ENCODE measurements around the gene EPHB6.

EPHB6 gene

DNA sequence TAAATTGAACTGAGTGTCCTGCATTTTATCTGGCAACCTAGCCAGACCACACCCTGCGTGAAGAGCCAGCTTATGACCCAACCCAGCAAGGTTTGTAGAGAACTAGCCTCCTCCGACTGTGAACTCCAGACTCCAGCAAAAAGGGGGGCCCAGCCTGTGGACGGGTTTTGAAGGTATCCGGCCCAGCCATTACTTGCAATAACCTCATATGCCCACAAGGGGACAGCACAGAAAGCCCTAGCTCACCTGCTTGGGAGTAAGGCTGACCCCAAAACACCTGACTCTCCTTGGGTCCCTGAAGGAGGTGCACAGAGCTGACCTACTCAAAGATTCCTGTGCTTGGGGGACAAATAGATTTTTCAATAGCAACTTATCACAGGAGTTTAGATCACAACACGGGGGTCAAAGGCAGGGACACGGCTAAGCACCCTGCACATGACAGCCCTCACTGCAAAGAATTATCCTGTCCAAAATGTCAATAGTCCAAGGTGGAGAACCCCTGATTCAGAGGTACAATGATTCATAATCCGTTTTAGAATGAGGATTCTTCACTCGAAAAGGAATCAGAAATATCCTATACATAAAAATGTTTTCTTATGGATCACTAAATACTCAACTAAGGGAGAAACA is 26.1 kb downstream of the EPHB6 start:
- DNase-seq (ENCODE audit: low read depth), result no peak

DNA sequence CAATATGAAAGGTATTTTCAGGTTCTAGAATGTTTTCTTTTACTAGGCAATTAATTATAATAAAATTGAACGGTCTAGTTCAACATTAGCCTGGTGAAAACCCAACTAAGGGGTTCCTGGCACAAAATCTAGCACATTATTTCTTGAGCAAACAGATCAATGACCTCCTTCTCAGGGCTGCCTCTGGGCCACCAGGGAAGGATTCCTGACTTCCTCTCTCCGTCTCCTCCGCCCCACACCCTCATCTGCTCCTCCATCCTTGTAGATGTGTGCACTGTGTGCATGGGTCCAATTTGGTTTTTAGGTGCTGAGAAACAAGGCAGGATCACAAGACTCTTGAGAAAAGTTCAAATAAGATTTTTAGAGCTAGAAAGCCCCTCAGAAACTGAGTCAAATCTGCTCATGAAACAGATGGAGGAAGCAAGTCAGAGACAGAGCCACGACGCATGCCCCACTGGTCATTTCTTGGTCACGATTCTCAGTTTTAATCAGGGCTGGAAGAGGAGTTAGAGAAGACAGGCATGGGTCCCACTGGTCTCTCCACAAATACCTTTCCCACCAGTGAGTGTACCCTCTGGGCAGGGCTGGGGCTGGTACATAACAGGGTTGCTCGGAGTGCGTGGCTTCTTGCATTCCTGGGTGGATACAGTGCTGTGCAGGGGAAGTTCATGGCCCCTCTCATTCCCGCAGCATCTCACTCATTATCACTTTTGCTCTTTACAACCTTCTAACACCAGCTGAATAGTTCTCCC is 26.9 kb downstream of the EPHB6 start:
- DNase-seq (ENCODE audit: low read depth), result no peak

DNA sequence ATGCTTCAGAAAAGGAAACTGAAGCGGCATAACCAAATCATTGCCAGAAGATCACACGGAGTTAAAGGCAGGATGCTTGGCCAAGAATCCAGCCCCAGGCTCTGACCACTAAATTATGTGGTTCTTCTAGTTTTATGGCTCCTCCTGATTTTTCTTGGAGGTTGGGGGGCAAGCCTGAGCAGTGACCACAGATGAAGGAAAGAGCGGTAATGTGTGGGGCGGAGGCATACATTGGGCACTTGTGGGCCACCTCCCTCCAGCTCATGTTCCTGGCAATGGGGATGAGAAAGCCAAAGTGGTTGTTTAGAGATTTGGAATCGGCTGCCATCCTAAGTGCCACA is 27.4 kb downstream of the EPHB6 start:
- DNase-seq (ENCODE audit: low read depth), result no peak

DNA sequence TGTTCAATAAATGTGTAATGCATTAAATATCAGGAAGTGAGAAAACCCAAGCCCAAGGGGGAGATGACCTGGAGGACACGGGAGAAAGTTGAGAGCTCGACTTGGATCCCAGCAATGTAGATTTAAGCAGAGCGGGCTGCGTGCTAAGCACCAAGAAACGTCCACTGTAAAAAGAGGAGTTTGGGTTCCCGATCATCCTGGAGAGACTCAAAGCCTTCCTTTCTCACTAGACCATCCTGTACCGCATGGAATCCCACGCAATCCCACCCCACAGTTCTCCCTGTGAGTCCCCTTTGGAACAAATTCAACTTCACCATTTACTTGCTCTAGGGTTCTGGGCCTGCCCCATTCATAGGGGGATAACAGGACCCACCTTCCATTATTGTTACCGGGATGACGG is 28.3 kb downstream of the EPHB6 start:
- DNase-seq (ENCODE audit: low read depth), result no peak

DNA sequence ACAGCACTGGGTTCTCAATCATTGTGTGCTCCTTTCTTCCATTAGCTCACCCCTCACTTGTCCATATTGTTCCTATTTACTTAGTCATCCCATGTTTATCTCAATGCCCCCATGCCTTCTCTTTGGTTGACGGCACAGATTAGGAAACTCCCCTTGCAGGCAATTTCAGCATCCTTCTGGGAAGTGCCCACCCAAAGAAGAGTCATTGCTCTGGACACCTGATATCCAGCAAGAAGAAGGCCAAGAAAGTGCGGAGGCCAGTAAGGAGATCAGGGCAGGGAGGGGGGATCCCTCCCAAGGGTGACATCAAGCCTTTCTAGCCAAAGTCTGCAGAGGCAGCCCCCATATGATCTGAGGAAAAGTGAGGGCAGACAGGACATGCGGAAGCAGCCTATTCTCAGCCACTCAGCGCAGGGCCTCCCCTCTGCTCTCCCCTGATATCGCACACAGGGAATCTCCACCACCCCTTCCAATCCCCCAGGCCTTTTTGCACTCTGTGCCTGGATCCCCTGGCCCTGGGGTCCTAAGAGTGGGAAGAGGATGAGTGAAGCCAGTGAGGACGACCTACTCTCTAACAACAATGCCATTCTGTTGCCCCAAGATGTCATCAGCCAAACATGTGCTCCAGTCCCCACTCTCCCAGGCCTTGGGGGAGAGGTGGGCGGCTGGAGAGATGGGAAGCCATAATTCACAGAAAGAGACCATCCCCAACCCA is 28.9 kb downstream of the EPHB6 start:
- no peak for DNase-seq (ENCODE audit: low read depth)

DNA sequence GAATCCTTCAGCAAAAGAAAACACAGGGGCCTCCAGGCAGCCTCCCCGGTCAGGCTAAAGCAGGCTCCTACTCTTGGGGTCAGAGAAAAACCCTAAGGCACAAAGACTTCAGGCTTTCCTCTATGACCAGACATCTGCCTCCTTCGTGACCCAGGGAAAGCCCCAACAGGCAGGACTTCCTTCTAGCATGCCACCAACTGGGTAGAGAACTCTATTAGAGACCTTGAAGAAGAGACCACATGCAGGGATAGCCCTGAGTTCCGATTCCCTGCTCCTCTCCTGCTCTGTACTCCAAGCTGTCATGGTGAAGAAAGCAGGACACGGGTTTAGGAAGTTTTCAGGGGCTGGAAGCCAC is 29.4 kb downstream of the EPHB6 start:
- DNase-seq (ENCODE audit: low read depth), result no peak

DNA sequence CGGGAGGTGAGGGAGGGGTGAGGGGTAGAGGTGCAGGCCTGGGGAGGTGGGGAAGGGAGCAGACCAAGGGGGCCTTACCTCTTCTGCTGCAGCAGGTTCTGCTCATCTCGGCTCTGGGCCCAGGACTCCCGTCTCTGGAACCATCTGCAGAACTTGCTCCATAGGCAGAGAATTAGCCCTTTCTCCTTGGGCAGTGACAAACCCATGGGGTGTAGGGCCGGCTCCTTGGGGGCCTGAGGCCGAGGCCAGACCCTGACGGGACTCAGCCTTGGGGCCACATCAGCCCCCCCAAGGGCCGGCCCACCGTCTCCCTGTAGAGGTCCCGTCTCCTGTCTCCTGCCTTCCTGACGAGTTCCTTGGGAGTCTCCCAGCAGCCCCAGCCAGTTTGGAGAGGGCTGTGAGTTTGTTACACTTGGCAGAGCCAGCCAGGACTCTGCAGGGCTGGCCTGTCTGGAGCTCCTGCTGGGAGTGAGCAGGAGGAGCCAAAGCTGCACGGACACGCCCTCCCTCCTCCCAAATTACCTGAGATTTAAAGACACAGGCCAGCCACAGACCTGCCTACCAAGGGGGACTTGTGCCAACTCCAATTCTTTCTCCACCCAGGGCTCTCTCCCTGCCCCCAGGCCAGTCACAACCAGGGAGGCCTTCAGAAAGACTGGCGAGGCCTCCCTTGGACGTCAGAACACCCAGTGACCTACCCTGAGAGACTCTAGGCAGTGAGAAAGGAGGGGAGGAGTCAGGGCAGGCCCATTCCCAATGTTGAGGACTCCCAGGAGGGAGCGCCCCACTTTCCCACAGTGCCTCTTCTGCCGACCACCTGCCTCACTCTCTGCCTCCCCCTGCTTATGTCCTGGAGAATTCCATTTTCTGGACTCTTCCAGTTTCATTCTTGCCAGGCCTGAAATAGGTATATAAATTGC is 30.7 kb downstream of the EPHB6 start, which contains the start of gene TRPV6:
TRPV6 (minus strand) TSS at position 435 of the 920 bp plus-strand sequence.
- DNase-seq (ENCODE audit: low read depth), result no peak

DNA sequence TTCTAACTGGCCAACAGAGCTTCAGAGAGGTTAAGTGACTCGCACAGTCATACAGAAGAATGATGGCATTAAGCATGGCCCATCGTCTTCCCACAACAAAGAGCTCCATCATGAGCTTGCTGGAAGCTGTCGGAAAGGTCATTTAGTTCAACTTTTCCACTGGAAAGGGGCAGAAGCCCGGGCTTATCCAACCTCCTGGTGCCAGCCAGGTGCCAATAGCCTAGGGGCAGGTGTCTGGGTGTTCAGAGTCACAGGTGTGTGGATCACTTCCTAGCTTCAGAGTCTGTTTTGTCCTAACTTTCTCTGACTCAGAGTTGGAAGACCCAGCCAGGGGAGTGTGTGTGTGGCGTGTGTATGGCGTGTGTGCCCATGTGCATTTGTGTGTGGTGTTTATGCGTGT is 32.0 kb downstream of the EPHB6 start:
- no peak for DNase-seq (ENCODE audit: low read depth)

DNA sequence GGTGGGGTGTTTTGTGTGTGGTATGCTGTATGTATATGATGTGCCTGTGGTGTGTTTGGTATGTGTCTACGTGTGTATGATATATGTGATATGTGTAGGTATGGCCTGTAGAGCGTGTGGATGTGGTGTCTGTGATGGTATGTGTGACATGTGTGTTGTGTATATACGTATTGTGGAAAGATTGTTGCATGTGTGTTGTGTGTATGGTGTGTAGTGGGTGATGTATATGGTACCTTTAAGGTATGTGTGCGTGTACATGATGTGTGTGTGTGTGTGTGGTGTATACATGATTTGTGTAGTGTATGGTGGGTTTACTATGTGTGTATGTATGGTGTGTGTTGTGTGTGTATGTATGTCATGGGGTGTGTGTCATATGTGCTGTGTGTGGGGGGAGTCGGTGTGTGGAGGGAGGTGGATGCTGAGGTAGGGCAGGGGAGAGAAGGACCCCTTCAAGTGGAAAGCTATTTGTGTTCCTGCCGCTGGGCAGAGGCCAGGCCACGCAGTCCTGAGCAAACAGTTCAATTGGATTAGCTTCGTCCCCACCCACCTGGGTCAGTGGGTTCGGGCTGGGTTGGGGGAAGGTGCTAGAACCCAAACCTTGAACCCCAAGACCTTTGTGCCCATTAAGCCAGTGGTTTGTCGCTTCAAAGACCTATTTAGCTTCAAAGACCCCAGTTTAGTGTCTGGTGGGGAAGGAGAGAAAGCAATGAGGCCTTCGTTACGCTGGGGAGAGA is 32.6 kb downstream of the EPHB6 start:
- DNase-seq (ENCODE audit: low read depth), result no peak

DNA sequence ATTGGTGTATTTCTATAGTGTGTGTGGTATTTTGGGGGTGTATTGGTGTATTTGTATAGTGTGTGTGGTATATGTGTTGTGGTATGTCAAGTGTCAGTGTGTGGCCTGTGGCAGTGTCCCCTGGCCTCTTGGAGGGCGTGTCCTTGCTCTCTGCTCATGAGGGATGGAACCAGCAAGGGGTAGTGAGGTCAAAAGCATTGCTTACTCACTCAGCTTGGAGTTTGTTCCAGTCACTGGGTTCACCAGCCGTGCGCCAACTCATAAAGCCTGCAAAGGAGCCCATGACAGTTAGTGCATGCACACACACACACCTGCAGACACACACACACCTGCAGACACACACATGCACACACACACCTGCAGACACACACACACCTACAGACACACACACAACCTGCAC is 34.9 kb downstream of the EPHB6 start:
- DNase-seq (ENCODE audit: low read depth), result no peak

DNA sequence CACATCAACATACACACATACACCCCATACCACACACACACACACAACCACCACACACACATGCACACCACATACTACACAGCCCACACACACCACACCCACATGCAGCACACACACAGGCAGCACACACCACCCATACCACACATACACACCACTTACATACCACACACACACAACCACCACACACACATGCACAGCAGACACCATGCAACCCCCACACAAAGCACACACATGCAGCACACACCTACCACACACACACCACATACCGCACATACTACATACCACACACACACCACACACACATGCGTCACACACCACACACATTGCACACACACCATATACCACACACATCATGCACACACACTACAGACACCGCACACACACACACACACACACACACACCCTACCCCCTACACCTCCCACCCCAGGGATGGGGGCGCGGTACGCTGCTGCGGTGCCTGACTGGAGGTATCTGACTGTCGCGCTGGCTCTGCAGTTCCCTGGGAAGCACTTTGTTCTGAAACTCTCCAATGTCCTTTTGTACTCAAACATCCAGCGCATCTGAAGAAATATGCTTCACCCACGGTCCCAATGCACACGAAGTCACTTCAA is 36.1 kb downstream of the EPHB6 start:
- no peak for DNase-seq (ENCODE audit: low read depth)

DNA sequence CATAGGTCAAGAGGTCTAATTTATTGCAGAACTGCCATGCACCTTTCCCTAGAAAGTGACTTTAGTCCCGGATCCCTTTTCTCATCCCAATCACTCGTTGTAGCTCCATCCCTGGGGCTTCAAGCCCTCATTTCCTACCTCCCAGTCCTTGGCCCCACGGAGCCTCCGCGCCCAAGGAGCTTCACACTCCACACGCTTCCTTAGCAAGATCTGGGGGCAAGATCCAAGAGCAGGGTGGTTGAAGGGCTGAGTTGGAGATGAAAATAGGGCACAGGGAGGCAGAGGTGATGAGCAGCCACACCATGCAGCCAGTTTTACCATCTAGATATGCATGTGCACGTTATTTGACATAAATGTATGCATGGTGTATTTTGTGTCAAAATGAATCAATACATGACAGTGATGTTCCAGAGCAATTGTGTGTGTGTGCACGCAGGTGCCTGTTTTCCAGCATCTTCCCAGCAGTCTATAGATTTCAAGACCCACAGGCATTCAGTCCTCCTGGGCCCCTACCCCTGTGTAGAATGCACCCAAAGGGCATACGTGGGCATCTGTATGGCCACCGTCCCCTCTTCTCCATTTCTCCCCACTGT is 36.7 kb downstream of the EPHB6 start:
- no peak for DNase-seq (ENCODE audit: low read depth)

DNA sequence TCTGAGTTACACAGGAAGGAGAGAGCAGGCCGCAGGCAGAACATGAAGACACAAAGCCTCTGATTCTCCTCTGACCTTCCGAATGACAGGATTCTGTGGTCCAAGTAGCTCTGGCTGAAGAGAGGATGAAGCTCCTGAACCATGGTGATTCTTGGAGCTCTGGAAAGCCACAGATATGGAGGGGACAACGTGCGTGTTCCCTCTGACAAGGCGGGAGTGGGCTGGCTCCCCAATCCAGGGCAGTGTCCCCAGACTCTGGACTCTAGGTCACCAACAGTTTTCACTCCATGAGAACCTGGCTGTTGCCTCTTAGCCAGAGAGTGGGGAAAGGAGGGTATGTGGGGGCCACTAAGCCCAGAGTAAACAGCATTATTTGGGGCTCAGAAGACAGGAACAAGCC is 38.1 kb downstream of the EPHB6 start:
- no peak for DNase-seq (ENCODE audit: low read depth)

DNA sequence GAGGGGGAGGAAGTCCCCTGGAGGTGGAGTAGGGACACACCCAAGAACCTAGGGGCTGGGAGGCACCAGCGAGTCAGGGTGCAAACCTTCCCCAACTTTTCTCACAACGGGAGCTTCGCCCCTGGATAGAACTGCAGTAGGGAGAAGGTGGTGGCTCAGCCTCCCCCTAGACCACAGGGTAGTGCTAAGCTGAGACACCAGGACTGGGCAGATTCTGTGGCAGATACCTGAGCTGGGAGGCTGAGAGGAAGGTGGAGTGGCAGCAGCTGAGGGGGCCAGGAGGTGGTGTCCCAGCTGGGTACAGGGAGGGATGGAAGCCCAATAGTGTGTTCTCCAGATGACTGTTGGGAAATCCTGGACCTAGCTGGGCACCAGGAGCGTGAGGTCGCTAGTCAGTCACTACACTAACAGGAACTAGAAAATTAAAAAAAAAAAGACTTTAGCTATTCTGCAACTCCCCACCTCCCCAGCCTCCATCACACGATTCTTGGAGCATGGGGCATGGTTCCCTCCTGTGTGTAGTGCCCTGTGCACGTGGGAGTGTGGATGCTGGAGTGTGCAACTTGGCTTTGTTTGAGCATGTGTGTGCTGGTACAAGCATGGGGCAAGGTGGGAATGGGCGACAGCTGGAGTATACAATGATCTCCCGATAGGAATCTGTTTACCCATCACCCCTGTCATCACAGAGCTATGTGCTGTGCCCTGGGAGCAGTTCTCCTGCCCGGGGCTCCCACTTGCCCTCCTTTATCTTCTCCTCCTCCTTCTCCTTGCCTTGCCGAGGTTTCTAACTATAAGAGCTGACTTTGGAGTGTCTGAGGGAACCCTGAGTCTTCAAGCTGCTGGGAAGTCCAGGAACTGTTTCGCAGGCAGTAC is 39.5 kb downstream of the EPHB6 start:
- DNase-seq (ENCODE audit: low read depth), result no peak

DNA sequence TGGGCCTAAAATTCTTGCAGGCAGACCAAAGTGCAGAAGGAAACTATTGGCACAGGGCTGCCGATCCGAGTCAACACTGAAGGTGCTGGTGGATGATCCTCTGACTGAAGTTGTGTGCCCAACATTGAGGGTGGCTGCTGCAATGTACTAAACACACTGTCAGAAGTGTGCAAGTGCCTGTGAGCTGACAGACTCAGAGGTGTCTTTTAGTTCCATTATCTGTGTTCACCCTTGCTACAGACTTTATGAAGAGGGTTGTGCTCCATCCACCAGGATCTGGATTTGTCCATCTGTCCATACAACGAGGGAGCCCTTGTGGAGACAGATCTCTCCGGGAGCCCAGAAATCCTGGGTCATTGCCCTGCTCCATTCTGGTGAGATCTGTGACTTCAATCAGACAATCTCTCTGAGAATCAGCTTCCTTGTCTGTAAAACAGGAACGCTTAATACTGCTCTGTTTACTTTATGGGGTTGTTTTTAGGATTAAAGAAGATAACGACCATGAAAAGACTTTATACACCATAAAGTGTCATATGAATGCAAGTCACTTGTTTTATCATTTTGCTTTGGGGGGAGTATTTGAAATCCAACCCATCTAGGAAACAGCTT is 40.2 kb downstream of the EPHB6 start:
- DNase-seq (ENCODE audit: low read depth), result no peak

DNA sequence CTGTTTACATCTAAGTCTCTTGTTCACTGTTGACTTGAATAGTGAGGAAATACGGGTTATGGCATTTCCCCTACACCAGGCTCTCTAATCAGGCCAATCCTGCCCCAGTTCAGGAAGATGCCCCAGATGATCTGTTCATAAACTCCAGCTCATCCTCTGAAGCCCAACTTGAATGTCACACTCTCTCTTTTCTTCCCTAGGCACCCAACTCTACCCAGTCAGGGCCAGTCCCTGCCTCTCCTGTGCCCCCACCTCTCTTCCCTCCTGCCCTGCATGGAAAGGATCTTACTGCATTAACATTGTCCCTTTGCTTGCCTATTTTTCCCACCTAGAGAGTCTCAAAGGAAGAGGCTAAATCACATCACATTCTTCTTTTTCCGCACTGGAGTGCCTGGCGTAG is 41.3 kb downstream of the EPHB6 start:
- DNase-seq (ENCODE audit: low read depth), result no peak

DNA sequence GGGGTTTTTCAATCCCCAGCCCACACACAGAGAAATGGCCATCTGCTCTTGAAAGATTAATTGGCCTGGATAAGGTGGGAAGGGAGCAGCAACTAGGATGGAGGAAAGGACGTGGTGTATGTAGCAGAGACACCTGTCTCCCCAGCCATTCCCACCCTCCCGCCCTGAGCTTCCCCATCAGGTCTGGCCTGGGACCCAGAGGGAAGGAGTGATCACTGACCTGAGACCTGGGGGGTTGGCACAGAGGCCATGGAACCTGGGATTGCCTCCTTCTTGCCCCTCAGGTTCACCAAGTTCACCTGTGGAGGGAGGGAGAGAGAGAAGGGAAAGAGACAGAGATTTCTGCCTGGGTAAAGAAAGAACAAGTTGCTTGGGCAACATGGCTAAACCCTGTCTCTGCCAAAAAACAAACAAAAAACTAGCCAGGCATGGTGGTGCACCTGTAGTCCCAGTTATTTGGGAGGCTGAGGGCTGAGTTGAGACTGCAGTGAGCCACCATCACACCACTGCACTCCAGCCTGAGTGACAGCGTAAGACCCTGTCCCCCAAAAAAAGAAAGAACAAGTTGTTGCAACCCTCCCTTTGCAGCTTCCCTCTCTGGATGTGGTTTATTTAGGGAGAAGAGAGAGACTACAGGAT is 42.0 kb downstream of the EPHB6 start:
- no peak for DNase-seq (ENCODE audit: low read depth)

DNA sequence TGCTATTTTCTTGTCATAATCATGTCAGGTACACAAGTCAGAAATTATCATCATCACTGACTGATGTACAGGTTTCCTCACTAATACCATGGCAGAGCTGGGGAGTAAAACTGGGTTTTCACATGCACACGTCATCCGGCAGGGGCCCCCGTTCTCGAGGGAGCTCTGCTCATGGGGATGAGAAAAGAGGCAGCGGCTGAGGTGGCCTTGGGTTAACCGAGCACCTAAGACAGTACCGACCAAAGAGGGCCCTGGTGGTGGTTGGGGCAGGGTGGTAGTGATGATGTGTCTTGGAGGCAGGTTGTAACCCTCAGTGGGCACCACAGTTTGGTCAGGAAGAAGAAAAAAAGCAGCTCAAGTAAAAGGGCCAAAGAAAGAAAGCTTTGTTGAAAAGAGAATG is 42.8 kb downstream of the EPHB6 start:
- no peak for DNase-seq (ENCODE audit: low read depth)

Data from activated gamma-delta T cell treated with anti-CD3 and anti-CD28 coated beads, Interleukin-2, amount 50 U/mL, for 16 hours (primary cell).